HG02970 (cell line): ENCODE results near the gene SKOR2.

Source experiments
- ATAC-seq: cut with Tn5 transposase; IDR thresholded peaks from one replicate; pipeline ENCODE4 v1.9.1; 2021; ENCODE audit warnings: mild to moderate bottlenecking, moderate library complexity, moderate number of reproducible peaks; ENCODE audit not compliant: unreplicated experiment, low FRiP score

The SKOR2 gene

GRCh38 chr18:47251289-47252120 is at the start of gene SKOR2:
TSS of gene SKOR2 (minus strand) at chr18:47251660. CDS start at chr18:47249183, 2,477 bp downstream.
- no peak for ATAC-seq

- ATAC-seq, result no peak
These were observed 45.0 kb upstream of the SKOR2 start for GRCh38 chr18:47296462-47296861.

GRCh38 chr18:47294801-47295200 is 43.3 kb upstream of the SKOR2 start:
- ATAC-seq, result no peak

GRCh38 chr18:47288741-47289140 is 37.3 kb upstream of the SKOR2 start:
- no peak for ATAC-seq

- no peak for ATAC-seq
These were observed 36.6 kb upstream of the SKOR2 start for GRCh38 chr18:47287911-47288585.

GRCh38 chr18:47286776-47287410 is 35.4 kb upstream of the SKOR2 start:
- ATAC-seq, result no peak

- no peak for ATAC-seq
These were observed 34.0 kb upstream of the SKOR2 start for GRCh38 chr18:47285456-47285855.

- no peak for ATAC-seq
These were observed 33.4 kb upstream of the SKOR2 start for GRCh38 chr18:47284721-47285395.

- no peak for ATAC-seq
These were observed 32.0 kb upstream of the SKOR2 start for GRCh38 chr18:47283476-47283875.

- no peak for ATAC-seq
These were observed 28.7 kb upstream of the SKOR2 start for GRCh38 chr18:47280121-47280520.

GRCh38 chr18:47274961-47275360 is 23.5 kb upstream of the SKOR2 start:
- no peak for ATAC-seq

- ATAC-seq, result no peak
These were observed 13.7 kb upstream of the SKOR2 start for GRCh38 chr18:47265197-47265596.

- ATAC-seq, result no peak
These were observed 12.8 kb upstream of the SKOR2 start for GRCh38 chr18:47264308-47264700.

GRCh38 chr18:47263430-47264307 is 12.2 kb upstream of the SKOR2 start:
- no peak for ATAC-seq

GRCh38 chr18:47263150-47263429 is 11.6 kb upstream of the SKOR2 start:
- no peak for ATAC-seq

GRCh38 chr18:47262301-47263149 is 11.1 kb upstream of the SKOR2 start:
- ATAC-seq, result no peak

GRCh38 chr18:47261902-47262300 is 10.4 kb upstream of the SKOR2 start:
- ATAC-seq, result no peak

GRCh38 chr18:47260924-47261701 is 9.7 kb upstream of the SKOR2 start:
- no peak for ATAC-seq
